ENCODE measurements around the gene TNNT3. TPM values are rescaled to one million over a fixed set of nuclear protein-coding genes. Genes with fewer than 3 reads are reported as not detected.

TNNT3 gene
- total RNA-seq, 2 experiments from 2014 or later: 4.7 to 6.2 TPM

DNA sequence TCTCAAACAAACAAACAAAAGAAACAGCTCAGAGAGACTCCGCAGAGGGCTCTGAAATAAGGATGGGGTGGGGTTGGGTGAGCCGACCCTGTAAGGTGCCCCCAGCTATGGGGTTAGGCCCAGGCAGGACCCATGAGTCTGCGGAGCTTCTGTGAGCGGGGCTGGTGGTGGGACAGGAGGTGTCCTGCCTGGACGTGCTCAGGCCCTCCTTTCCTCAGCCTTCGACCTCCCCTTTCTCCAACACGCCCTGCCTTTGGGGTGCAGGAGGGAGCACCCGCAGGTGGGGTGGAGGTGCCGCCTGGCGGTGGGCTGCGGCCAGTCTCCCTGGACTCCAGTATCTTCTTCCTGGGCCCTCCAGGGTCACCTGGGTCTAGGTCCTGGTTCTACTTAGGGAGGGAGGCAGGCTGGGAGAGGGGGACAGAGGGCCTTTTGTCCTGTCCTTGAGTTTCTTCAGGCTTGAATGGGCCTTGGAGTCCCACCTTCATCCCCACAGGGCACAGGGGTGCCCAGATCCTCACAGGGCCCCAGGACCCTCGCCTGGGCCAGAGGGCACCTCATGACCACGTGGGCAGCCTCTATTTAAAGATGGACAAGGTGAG lies 40.1 kb upstream of the TNNT3 start:
- H3K27ac ChIP-seq (ENCODE audit: low read depth, low read length, poor library complexity, severe bottlenecking): no peak overlapping the region
- no peak for DNase-seq (ENCODE audit: low spot score)
- H2AFZ ChIP-seq (ENCODE audit: low read length): no peak overlapping the region
- ChIA-PET CTCF (ENCODE audit: unreplicated experiment) (no interaction called here), POLR2A (no interaction called here)
- TF ChIP-seq CTCF (conservative IDR thresholded peaks at IDR 0.05; ENCODE audit: low read length) (no peak), EZH2phosphoT487 (IDR thresholded peaks at IDR 0.05; ENCODE audit: borderline replicate concordance, low read depth, low read length) (no peak)
- no TSS peak for BruUV-seq (replicated peaks)
- H4K20me1 ChIP-seq (ENCODE audit: insufficient read depth, low read length): no peaks in the 10 kb centered on the region
- H3K9me3 ChIP-seq (ENCODE audit: low read length): no peaks in the 10 kb centered on the region
- H3K79me2 ChIP-seq (ENCODE audit: insufficient read depth, low read depth, low read length): no peaks in the 10 kb centered on the region
- no peak overlapping the region for H3K4me2 ChIP-seq (ENCODE audit: low read length)
- H3K4me1 ChIP-seq (ENCODE audit: insufficient read depth, low read length, poor library complexity, severe bottlenecking): peaks cover 21% of the 10 kb centered on the region
- intact Hi-C loops (cut with micrococcal nuclease; ENCODE audit: unreplicated experiment): no loop called here
- H3K9me2 ChIP-seq (ENCODE audit: insufficient read depth, low read length): no peaks in the 10 kb centered on the region
- peaks cover 16% of the 10 kb centered on the region for H3K36me3 ChIP-seq (ENCODE audit: insufficient read depth, low read length)
- H3K4me3 ChIP-seq (ENCODE audit: low read depth, low read length, poor library complexity, severe bottlenecking): no peak overlapping the region

- Histone ChIP-seq H3K79me2 (ENCODE audit: insufficient read depth, low read depth, low read length) (no peaks in the 10 kb centered on the region), H3K4me3 (ENCODE audit: low read depth, low read length, poor library complexity, severe bottlenecking) (no peak overlapping the region), H3K27ac (ENCODE audit: low read depth, low read length, poor library complexity, severe bottlenecking) (no peak overlapping the region), H3K9me2 (ENCODE audit: insufficient read depth, low read length) (no peaks in the 10 kb centered on the region), H3K4me1 (ENCODE audit: insufficient read depth, low read length, poor library complexity, severe bottlenecking) (peaks cover 21% of the 10 kb centered on the region), H3K9me3 (ENCODE audit: low read length) (no peaks in the 10 kb centered on the region), H4K20me1 (ENCODE audit: insufficient read depth, low read length) (no peaks in the 10 kb centered on the region), H3K36me3 (ENCODE audit: insufficient read depth, low read length) (peaks cover 23% of the 10 kb centered on the region), H3K4me2 (ENCODE audit: low read length) (no peak overlapping the region), H2AFZ (ENCODE audit: low read length) (no peak overlapping the region)
- ChIA-PET POLR2A (no interaction called here), CTCF (ENCODE audit: unreplicated experiment) (no interaction called here)
- intact Hi-C loops (cut with micrococcal nuclease; ENCODE audit: unreplicated experiment): loop anchor here (5.0 kb wide), 1 partner anchor 37 kb away; the partner anchor contains the start of gene TNNT3
- TF ChIP-seq CTCF (conservative IDR thresholded peaks at IDR 0.05; ENCODE audit: low read length) (no peak), EZH2phosphoT487 (IDR thresholded peaks at IDR 0.05; ENCODE audit: borderline replicate concordance, low read depth, low read length) (no peak)
- no TSS peak for BruUV-seq (replicated peaks)
- no peak for DNase-seq (ENCODE audit: low spot score)
Measured at GRCh38 chr11:1879941-1880720, 39.4 kb upstream of the TNNT3 start.
